ENCODE measurements around the gene KLF13. TPM values are rescaled to one million over a fixed set of nuclear protein-coding genes. Genes with fewer than 3 reads are reported as not detected.

The KLF13 gene
- total and polyA plus RNA-seq, 11 donors: 22.4 to 74.0 (median 56.4) TPM

DNA sequence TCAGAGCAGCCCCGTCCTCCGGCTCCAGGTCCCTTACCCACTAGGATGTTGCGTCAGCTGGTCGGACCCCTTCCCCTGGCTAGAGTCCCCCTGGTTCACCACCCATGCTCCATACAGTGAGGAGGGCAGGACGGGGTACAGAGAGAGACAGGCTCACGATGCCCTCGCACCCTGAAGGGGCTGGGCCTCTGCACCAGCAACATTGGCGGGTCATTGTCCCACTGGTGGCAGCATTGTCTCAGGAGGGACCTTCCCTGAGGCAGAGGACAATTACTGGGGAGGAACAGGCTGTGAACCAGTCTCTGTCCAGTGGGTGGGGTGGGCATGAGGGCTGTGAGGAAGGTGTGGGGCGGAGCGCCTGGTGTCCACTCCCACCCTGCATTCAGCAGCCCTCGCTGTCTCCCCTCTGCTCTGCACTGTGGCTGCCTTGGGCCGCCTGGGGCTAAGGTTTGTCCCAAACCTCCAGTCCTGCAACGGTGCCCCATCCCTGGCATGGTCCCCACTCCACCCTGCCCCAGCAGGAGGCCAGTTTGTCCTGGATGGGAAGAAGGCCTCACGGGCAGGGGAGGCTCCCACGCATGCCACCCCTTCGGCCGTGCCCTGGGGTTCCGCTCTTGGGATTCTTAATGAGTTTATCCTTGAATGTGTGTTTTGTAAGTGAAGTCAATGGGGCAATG is 48.0 kb upstream of the KLF13 start:
- TF ChIP-seq POLR2A (IDR thresholded peaks at IDR 0.05) (no peak), CTCF (IDR thresholded peaks at IDR 0.05) (no peak)
- no peak overlapping the region for H3K27ac ChIP-seq
- intact Hi-C loops (cut with DNase I): no loop called here
- no peak for ATAC-seq
- peaks cover 0 to 17% (median 7%) of the 10 kb centered on the region in 12 donors for H3K4me1 ChIP-seq
- 93 to 98% (median 97%) methylated on average over 12 to 18 of the region's 18 CpGs for WGBS, 4 donors
- DNase-seq: peak in 2 of 5 donors; percentile 3 to 12
- H3K4me3 ChIP-seq: no peak overlapping the region
- H3K9me3 ChIP-seq: no peaks in the 10 kb centered on the region
- no peaks in the 10 kb centered on the region for H3K27me3 ChIP-seq
- H3K36me3 ChIP-seq: no peaks in the 10 kb centered on the region

DNA sequence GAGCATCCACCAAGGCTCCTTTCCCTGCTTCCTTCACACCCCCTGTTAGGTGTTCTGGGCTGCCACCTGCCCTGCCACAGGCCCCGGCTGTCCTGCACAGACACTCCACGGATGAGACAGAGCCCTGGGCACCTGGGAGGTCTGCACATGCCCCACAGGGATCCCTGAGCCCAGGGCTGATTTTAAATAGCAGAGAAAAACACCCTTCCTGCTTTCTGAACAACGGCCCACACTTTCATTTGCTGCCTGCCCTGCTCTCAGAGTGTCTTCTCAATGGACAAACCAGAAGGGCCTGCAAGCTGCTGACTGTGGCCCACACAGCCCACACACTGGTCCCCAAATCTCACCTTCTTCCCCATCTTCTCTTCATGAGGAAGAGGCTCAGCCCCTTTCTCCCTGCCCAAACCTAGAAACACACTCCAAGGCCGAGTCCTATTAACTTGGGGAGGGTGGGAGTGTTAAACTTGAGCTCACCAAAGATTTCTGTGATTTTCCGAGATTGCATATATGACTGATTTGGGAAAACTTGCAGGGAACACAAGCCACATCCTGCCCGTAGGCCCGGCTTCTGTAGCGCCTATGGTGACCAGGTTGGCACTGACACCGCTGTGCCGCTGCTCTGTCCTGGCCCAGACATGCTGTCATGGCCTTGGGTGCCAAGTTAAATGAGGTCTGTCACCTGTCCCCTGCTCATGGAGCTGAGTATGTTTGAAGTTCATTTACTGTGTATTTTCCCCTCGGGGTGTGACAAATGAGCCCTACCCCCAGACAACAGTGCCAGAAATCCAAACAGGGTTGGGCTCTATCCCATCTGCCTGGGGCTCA is 47.2 kb upstream of the KLF13 start:
- no peak for TF ChIP-seq POLR2A (IDR thresholded peaks at IDR 0.05)
- TF ChIP-seq CTCF (IDR thresholded peaks at IDR 0.05): no peak
- no peaks in the 10 kb centered on the region for H3K36me3 ChIP-seq
- no peak overlapping the region for H3K27ac ChIP-seq
- ATAC-seq: peak in 1 of 4 donors; percentile 44
- H3K9me3 ChIP-seq: no peaks in the 10 kb centered on the region
- no peaks in the 10 kb centered on the region for H3K27me3 ChIP-seq
- peak in 2 of 5 donors; percentile 14 to 20 for DNase-seq
- intact Hi-C loops (cut with DNase I): no loop called here
- H3K4me1 ChIP-seq: peaks cover 0 to 17% (median 7%) of the 10 kb centered on the region in 12 donors
- no peak overlapping the region for H3K4me3 ChIP-seq
- 79 to 90% (median 86%) methylated on average over 10 to 11 of the region's 11 CpGs for WGBS, 4 donors

- H3K4me1 ChIP-seq: peaks cover 0 to 11% (median 5%) of the 10 kb centered on the region in 12 donors
- WGBS, 4 donors: 47 to 56% (median 51%) methylated on average over 16 of the region's 16 CpGs
- peak in 3 of 4 donors; percentile 29 to 40 (median 34) for ATAC-seq
- DNase-seq: peak in 2 of 5 donors; percentile 8 to 20
- H3K36me3 ChIP-seq: no peaks in the 10 kb centered on the region
- no peak overlapping the region for H3K4me3 ChIP-seq
- intact Hi-C loops (cut with DNase I): no loop called here
- no peak overlapping the region for H3K27ac ChIP-seq
- H3K27me3 ChIP-seq: no peaks in the 10 kb centered on the region
- no peak for TF ChIP-seq POLR2A (IDR thresholded peaks at IDR 0.05)
- no peak for TF ChIP-seq CTCF (IDR thresholded peaks at IDR 0.05)
- no peaks in the 10 kb centered on the region for H3K9me3 ChIP-seq
Observed at GRCh38 chr15:31280046-31280830, 46.4 kb upstream of the KLF13 start.
